IMR-90 (cell line): Measurements from ENCODE around the gene TGM1. TPM values are rescaled to one million over a fixed set of nuclear protein-coding genes. Genes with fewer than 3 reads are reported as not detected.

Experiments used
- ATAC-seq: fragments of 200-7000 bp; cut with Tn5 transposase; 2 replicates; pipeline ENCODE4 v1.9.1; 2020; ENCODE audit warnings: low read depth, mild to moderate bottlenecking, moderate library complexity
- BruUV-seq: library from RNA; stranded (reverse); fragments of 400-500 nt; replicated peaks from 2 replicates; lab custom pipeline; 2021; lab: Mats Ljungman, UMichigan
- CTCF ChIA-PET: fragments of 300-600 bp; formaldehyde crosslinking; extraction: SDS; loops from one replicate; lab custom pipeline; 2021; ENCODE audit warnings: antibody characterized with exemption; lab: Yijun Ruan, JAX
- POLR2A ChIA-PET: fragments of 300-600 bp; sonication (Branson Sonifier 250); formaldehyde crosslinking; loops from one replicate; lab custom pipeline; 2022; ENCODE audit warnings: antibody characterized with exemption; ENCODE audit not compliant: unreplicated experiment; lab: Charles Lee
- DNase-seq: peaks from one replicate; pipeline ENCODE4 v3.0.0; 2013
- H2AFZ ChIP-seq: replicated peaks from 2 replicates; pipeline ENCODE3; 2013; ENCODE audit warnings: low read length, mild to moderate bottlenecking; ENCODE audit not compliant: poor library complexity
- H2AK5ac ChIP-seq: 2 replicates; pipeline ENCODE4 v1.6.1; 2013; ENCODE audit warnings: low read depth, low read length, inconsistent platforms
- H2AK9ac ChIP-seq: replicated peaks from 2 replicates; pipeline ENCODE3; 2013; ENCODE audit warnings: mild to moderate bottlenecking, low read depth, low read length, moderate library complexity; ENCODE audit not compliant: poor library complexity
- H2BK120ac ChIP-seq: 2 replicates; pipeline ENCODE4 v1.6.1; 2013; ENCODE audit warnings: low read depth, low read length, inconsistent platforms
- H2BK15ac ChIP-seq: 3 replicates; pipeline ENCODE4 v1.6.1; 2013; ENCODE audit warnings: low read depth, low read length, inconsistent platforms
- H2BK20ac ChIP-seq: 2 replicates; pipeline ENCODE4 v1.6.1; 2013; ENCODE audit warnings: low read depth, mild to moderate bottlenecking, inconsistent platforms, low read length, moderate library complexity
- H2BK5ac ChIP-seq: 2 replicates; pipeline ENCODE4 v1.6.1; 2013; ENCODE audit warnings: mild to moderate bottlenecking, low read depth, low read length, inconsistent platforms; ENCODE audit not compliant: poor library complexity, severe bottlenecking
- H3K14ac ChIP-seq: replicated peaks from 2 replicates; pipeline ENCODE4 v1.6.1; 2013; ENCODE audit warnings: low read depth, low read length, inconsistent platforms
- H3K18ac ChIP-seq: 2 replicates; pipeline ENCODE4 v1.6.1; 2013; ENCODE audit warnings: low read depth, low read length, control low read depth
- H3K23ac ChIP-seq: 2 replicates; pipeline ENCODE4 v1.6.1; 2013; ENCODE audit warnings: low read depth, low read length, inconsistent platforms
- H3K27ac ChIP-seq: 2 replicates; pipeline ENCODE4 v1.5.1; 2013; ENCODE audit warnings: mild to moderate bottlenecking, control low read depth, low read length; ENCODE audit not compliant: insufficient read depth
- H3K27me3 ChIP-seq: 2 replicates; pipeline ENCODE4 v1.6.1; 2013; ENCODE audit warnings: low read length; ENCODE audit not compliant: control insufficient read depth, insufficient read depth
- H3K36me3 ChIP-seq: 2 replicates; pipeline ENCODE4 v1.6.1; 2013; ENCODE audit warnings: low read length, mixed read lengths; ENCODE audit not compliant: control insufficient read depth, insufficient read depth
- H3K4ac ChIP-seq: 2 replicates; pipeline ENCODE4 v1.6.1; 2013; ENCODE audit warnings: low read depth, low read length, inconsistent platforms
- H3K4me1 ChIP-seq: 2 replicates; pipeline ENCODE4 v1.6.1; 2013; ENCODE audit warnings: low read length, mixed read lengths; ENCODE audit not compliant: control insufficient read depth, insufficient read depth
- H3K4me2 ChIP-seq: 2 replicates; pipeline ENCODE4 v1.6.1; 2013; ENCODE audit warnings: low read depth, mild to moderate bottlenecking, control low read depth, low read length, moderate library complexity
- H3K4me3 ChIP-seq: 2 replicates; pipeline ENCODE4 v1.5.1; 2013; ENCODE audit warnings: low read depth, mild to moderate bottlenecking, control low read depth, low read length, moderate library complexity; ENCODE audit not compliant: insufficient read depth
- H3K56ac ChIP-seq: 2 replicates; pipeline ENCODE4 v1.6.1; 2013; ENCODE audit warnings: low read length, inconsistent platforms; ENCODE audit not compliant: insufficient read depth; ENCODE audit errors: extremely low read depth
- H3K79me1 ChIP-seq, 2 experiments: 2 replicates each; pipeline ENCODE4 v1.6.1; 2013; ENCODE audit warnings: low read length in 2 of 2, inconsistent platforms in 1 of 2, low read depth in 1 of 2
- H3K9ac ChIP-seq: 2 replicates; pipeline ENCODE4 v1.6.1; 2013; ENCODE audit warnings: low read depth, low read length, control low read depth
- H3K9me1 ChIP-seq: 2 replicates; pipeline ENCODE4 v1.6.1; 2013; ENCODE audit warnings: low read length, inconsistent platforms; ENCODE audit not compliant: insufficient read depth
- H3K9me3 ChIP-seq: 2 replicates; pipeline ENCODE4 v1.6.1; 2013; ENCODE audit warnings: low read length; ENCODE audit not compliant: control insufficient read depth, insufficient read depth
- H4K20me1 ChIP-seq: 2 replicates; pipeline ENCODE4 v1.6.1; 2013; ENCODE audit warnings: low read length, inconsistent platforms; ENCODE audit not compliant: insufficient read depth
- H4K5ac ChIP-seq: 2 replicates; pipeline ENCODE4 v1.6.1; 2013; ENCODE audit warnings: mild to moderate bottlenecking, low read depth, low read length, control low read depth
- H4K8ac ChIP-seq, 2 experiments: 2 replicates each; pipeline ENCODE4 v1.6.1; 2013; ENCODE audit warnings: low read depth in 2 of 2, low read length in 2 of 2, control low read depth in 1 of 2, inconsistent platforms in 1 of 2
- H4K91ac ChIP-seq: 2 replicates; pipeline ENCODE4 v1.6.1; 2013; ENCODE audit warnings: low read depth, low read length, inconsistent platforms; ENCODE audit not compliant: insufficient read depth
- BHLHE40 ChIP-seq: fragments of 150-350 bp; IDR thresholded peaks from 2 replicates; pipeline ENCODE4 v1.6.1; 2016; ENCODE audit warnings: mild to moderate bottlenecking, low read depth, low read length
- CHD1 ChIP-seq: IDR thresholded peaks from 2 replicates; pipeline ENCODE4 v1.6.1; 2012; ENCODE audit warnings: low read depth, low read length, improper control_type of control experiment
- FOS ChIP-seq: fragments of 150-350 bp; IDR thresholded peaks from 2 replicates; pipeline ENCODE4 v1.6.1; 2016; ENCODE audit warnings: low read depth, low read length
- MAFK ChIP-seq: IDR thresholded peaks from 2 replicates; pipeline ENCODE4 v1.6.1; 2012; ENCODE audit warnings: low read depth, low read length, improper control_type of control experiment
- MAZ ChIP-seq: IDR thresholded peaks from 2 replicates; pipeline ENCODE4 v1.6.1; 2012; ENCODE audit warnings: low read depth, mild to moderate bottlenecking, low read length, improper control_type of control experiment, moderate library complexity, borderline replicate concordance
- NFE2L2 ChIP-seq: fragments of 150-350 bp; IDR thresholded peaks from 2 replicates; pipeline ENCODE4 v1.6.1; 2016; ENCODE audit warnings: low read depth, mild to moderate bottlenecking, low read length
- POLR2A ChIP-seq: IDR thresholded peaks from 2 replicates; pipeline ENCODE4 v1.6.1; 2012; ENCODE audit warnings: mild to moderate bottlenecking, low read depth, low read length
- RAD21 ChIP-seq: IDR thresholded peaks from 2 replicates; pipeline ENCODE4 v1.6.1; 2012; ENCODE audit warnings: low read length, improper control_type of control experiment
- RFX5 ChIP-seq: IDR thresholded peaks from 2 replicates; pipeline ENCODE4 v1.8.0; 2012; ENCODE audit warnings: low read depth, mild to moderate bottlenecking, low read length, moderate library complexity
- WGBS, 2 experiments: methylation state at CpG; one replicate each; pipeline versions ENCODE4 v1.1.5 to v1.1.7; 2013; ENCODE audit warnings: missing lambda C conversion rate in 2 of 2; ENCODE audit not compliant: insufficient read length in 1 of 2; ENCODE audit errors: extremely low coverage in 2 of 2; 5-methylcytosine and 5-hydroxymethylcytosine counted together
- dilution Hi-C: fragments of 300-500 bp; cut with HindIII; formaldehyde crosslinking; loops from one replicate; pipeline ENCODE4 v1.14.3; 2018; ENCODE audit warnings: low sequenced_read_pairs; ENCODE audit not compliant: unreplicated experiment
- in situ Hi-C: fragments of 300-500 bp; cut with MboI; formaldehyde crosslinking; loops from 3 replicates; pipeline ENCODE4 v1.14.3; 2019; ENCODE audit warnings: low sequenced_read_pairs, inconsistent platforms, mixed read lengths
- intact Hi-C: fragments of 100-400 bp; cut with micrococcal nuclease; formaldehyde crosslinking; loops from 2 replicates; pipeline ENCODE4 v1.10.0; 2022
- polyA plus RNA-seq, 3 experiments: library from polyadenylated mRNA; depleted of rRNA; stranded (reverse); fragments of >200 nt; gene quantifications; 2 replicates each; pipeline ENCODE4 v1.2.3, GENCODE V29; 2012; ENCODE audit warnings: low replicate concordance in 1 of 3
- total RNA-seq: library from RNA; depleted of rRNA; stranded (reverse); fragments of >200 nt; gene quantifications from 2 replicates; pipeline ENCODE4 v1.2.3, GENCODE V29; 2012
- TF ChIP-seq, protein P1 (sequence below): fragments of 150-350 bp; IDR thresholded peaks from 2 replicates; pipeline ENCODE4 v1.6.1; 2017; ENCODE audit warnings: mild to moderate bottlenecking, antibody characterized with exemption, low read length, low read depth
- TF ChIP-seq, protein P2 (sequence below): fragments of 150-350 bp; IDR thresholded peaks from 2 replicates; pipeline ENCODE4 v1.6.1; 2016; ENCODE audit warnings: low read depth, mild to moderate bottlenecking, low read length, moderate library complexity, borderline replicate concordance
- TF ChIP-seq, protein P3 (sequence below): conservative IDR thresholded peaks from 2 replicates; pipeline ENCODE4 v1.5.1; 2012; ENCODE audit warnings: mild to moderate bottlenecking, low read depth, low read length, improper control_type of control experiment

The TGM1 gene
- total and polyA plus RNA-seq, 2 of the 4 experiments (the other 2 are of a cell fraction), result 0.72 to 3.3 TPM

DNA sequence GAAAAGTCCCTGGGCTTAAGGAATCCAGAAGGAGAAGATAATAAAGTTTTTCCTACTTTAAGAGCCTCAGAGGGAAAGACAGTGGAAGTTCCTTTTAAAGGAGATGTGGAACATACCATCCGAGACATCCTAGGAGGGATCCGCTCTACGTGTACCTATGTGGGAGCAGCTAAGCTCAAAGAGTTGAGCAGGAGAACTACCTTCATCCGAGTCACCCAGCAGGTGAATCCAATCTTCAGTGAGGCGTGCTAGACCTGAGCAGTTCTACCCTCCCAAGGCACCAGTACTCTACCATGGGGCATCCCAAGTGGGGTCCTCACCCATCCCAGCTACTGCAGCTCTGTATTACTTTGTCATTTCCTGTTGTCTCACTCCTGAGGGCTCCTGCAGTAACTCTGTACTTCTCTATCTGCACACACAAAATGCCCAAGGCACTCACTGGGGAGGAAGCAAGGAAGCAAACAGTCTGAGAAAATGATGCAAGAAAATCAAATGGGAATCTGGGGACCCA lies 24.4 kb downstream of the TGM1 start (continued):
- TF ChIP-seq CHD1 (no peak), FOS (no peak)
- TF ChIP-seq, protein P1, sequence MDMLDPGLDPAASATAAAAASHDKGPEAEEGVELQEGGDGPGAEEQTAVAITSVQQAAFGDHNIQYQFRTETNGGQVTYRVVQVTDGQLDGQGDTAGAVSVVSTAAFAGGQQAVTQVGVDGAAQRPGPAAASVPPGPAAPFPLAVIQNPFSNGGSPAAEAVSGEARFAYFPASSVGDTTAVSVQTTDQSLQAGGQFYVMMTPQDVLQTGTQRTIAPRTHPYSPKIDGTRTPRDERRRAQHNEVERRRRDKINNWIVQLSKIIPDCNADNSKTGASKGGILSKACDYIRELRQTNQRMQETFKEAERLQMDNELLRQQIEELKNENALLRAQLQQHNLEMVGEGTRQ, result no peak

DNA sequence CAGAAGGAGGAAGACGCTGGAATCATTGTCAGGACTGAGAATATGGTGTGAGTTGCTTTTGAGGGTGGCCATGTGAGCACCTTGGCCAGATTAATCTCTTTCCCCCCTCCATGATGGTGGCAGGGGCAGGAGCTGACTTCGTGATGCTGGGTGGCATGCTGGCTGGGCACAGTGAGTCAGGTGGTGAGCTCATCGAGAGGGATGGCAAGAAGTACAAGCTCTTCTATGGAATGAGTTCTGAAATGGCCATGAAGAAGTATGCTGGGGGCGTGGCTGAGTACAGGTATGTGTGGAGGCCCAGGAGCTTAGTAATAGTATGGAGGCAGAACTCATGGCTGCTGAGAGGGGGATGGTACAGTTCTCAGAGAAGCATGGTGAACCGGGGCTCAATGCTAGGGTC lies 24.9 kb downstream of the TGM1 start:
- intact Hi-C loops, result no loop called here
- no peak for TF ChIP-seq MAZ
- no peak for TF ChIP-seq CHD1
- no peak for TF ChIP-seq NFE2L2
- no peak for TF ChIP-seq POLR2A
- no peak for TF ChIP-seq RAD21
- no peak for TF ChIP-seq MAFK
- TF ChIP-seq, protein P2, sequence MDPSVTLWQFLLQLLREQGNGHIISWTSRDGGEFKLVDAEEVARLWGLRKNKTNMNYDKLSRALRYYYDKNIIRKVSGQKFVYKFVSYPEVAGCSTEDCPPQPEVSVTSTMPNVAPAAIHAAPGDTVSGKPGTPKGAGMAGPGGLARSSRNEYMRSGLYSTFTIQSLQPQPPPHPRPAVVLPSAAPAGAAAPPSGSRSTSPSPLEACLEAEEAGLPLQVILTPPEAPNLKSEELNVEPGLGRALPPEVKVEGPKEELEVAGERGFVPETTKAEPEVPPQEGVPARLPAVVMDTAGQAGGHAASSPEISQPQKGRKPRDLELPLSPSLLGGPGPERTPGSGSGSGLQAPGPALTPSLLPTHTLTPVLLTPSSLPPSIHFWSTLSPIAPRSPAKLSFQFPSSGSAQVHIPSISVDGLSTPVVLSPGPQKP, result no peak
- TF ChIP-seq FOS, result no peak
- no peak for TF ChIP-seq RFX5
- TF ChIP-seq, protein P1, result no peak
- TF ChIP-seq, protein P3, sequence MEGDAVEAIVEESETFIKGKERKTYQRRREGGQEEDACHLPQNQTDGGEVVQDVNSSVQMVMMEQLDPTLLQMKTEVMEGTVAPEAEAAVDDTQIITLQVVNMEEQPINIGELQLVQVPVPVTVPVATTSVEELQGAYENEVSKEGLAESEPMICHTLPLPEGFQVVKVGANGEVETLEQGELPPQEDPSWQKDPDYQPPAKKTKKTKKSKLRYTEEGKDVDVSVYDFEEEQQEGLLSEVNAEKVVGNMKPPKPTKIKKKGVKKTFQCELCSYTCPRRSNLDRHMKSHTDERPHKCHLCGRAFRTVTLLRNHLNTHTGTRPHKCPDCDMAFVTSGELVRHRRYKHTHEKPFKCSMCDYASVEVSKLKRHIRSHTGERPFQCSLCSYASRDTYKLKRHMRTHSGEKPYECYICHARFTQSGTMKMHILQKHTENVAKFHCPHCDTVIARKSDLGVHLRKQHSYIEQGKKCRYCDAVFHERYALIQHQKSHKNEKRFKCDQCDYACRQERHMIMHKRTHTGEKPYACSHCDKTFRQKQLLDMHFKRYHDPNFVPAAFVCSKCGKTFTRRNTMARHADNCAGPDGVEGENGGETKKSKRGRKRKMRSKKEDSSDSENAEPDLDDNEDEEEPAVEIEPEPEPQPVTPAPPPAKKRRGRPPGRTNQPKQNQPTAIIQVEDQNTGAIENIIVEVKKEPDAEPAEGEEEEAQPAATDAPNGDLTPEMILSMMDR, result no peak
- no peak for TF ChIP-seq BHLHE40

More for the DNA sequence above, 24.9 kb downstream of the TGM1 start:
- H3K23ac ChIP-seq, result no peak overlapping the region
- dilution Hi-C loops, result no loop called here
- H3K36me3 ChIP-seq, result peaks cover 44% of the 10 kb centered on the region
- H3K56ac ChIP-seq, result no peak overlapping the region
- H2AK5ac ChIP-seq, result no peak overlapping the region
- DNase-seq (no peak), ATAC-seq (no peak)
- no peak overlapping the region for H2BK15ac ChIP-seq
- no peaks in the 10 kb centered on the region for H3K9me3 ChIP-seq
- H3K14ac ChIP-seq, result no peak overlapping the region
- in situ Hi-C loops, result loop anchor here (10.0 kb wide), 1 partner anchor 197 kb away; no protein-coding TSS in a partner anchor
- peaks cover 27% of the 10 kb centered on the region for H3K9me1 ChIP-seq
- no peak overlapping the region for H3K27ac ChIP-seq
- no peak overlapping the region for H2AK9ac ChIP-seq
- no peak overlapping the region for H3K4me3 ChIP-seq
- peaks cover 15% of the 10 kb centered on the region for H3K4me1 ChIP-seq
- H3K18ac ChIP-seq, result no peak overlapping the region
- H2BK5ac ChIP-seq, result no peak overlapping the region
- H3K79me1 ChIP-seq, result peaks cover 61 to 85% of the 10 kb centered on the region in 2 experiments
- no peak overlapping the region for H4K91ac ChIP-seq
- no peak overlapping the region for H3K4me2 ChIP-seq
- no peak overlapping the region for H2BK20ac ChIP-seq
- ChIA-PET POLR2A (no interaction called here), CTCF (interaction anchor here (1.2 kb wide), 1 partner anchor 59 kb away, joined by 3 read pairs; no protein-coding TSS in a partner anchor)
- BruUV-seq, result no TSS peak
- H4K20me1 ChIP-seq, result peaks cover 4% of the 10 kb centered on the region
- H2BK120ac ChIP-seq, result no peak overlapping the region
- no peak overlapping the region for H4K8ac ChIP-seq
- H3K9ac ChIP-seq, result no peak overlapping the region
- WGBS, 2 experiments, result no CpG with 5 or more reads among the region's 5 CpGs
- H4K5ac ChIP-seq, result no peak overlapping the region
- no peak overlapping the region for H3K4ac ChIP-seq
- no peak overlapping the region for H2AFZ ChIP-seq
- no peaks in the 10 kb centered on the region for H3K27me3 ChIP-seq
